Medulla oblongata (tissue), 1 donor: ENCODE data around the gene IFITM2.
"Not testable (repeated sequence)": the region's sequence is repeated elsewhere in the genome, so short reads cannot be mapped to it uniquely, and the experiment has no call there.

Experiments
- DNase-seq: peaks from one replicate; pipeline ENCODE4 v3.0.0-alpha.2; 2015; ENCODE audit errors: extremely low spot score

IFITM2 gene

DNA sequence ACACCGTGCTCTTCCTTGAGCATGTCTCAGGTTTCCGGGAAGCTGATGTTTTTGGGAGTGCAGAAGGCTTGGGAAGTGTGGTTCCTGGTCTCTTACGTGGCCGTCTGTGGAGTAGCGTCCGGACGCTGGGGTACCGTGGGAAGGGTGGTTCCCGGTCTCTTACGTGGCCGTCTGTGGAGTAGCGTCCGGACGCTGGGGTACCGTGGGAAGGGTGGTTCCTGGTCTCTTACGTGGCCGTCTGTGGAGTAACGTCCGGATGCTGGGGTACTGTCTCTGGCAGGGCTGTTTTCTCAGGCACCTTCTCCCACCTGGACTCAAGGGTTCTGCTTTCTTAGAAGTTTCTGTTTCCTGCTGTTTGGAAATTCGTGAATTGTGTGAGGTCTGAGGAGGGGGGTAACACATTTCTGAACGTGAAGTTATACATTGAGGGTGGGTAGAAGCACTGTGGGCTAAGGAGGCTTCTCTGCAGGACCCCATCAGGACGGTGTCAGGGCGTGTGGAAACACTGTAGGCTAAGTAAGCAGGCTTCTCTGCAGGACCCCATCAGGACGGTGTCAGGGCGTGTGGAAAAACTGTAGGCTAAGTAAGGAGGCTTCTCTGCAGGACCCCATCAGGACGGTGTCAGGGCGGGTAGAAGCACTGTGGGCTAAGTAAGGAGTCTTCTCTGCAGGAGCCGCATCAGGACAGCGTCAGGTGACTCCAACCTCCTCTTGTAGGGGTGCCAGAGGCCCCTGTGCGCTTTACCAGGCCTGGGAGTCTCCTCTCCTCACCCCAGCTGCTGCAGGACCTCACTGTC, 18.4 kb downstream of the IFITM2 start:
- no peak for DNase-seq

DNA sequence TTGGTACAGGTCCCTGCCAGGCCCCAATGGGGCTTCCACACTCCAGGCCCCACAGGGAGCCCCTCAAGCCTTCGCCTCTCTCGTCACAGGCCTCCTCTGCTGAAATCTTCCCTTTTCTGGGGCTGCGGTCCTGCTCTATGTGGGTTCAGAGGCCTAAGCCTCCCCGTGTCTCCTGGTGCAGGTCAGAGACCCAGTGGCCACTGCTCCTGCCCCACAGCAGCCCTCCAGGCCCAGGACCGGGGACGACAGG, 18.9 kb downstream of the IFITM2 start:
- no peak for DNase-seq

DNA sequence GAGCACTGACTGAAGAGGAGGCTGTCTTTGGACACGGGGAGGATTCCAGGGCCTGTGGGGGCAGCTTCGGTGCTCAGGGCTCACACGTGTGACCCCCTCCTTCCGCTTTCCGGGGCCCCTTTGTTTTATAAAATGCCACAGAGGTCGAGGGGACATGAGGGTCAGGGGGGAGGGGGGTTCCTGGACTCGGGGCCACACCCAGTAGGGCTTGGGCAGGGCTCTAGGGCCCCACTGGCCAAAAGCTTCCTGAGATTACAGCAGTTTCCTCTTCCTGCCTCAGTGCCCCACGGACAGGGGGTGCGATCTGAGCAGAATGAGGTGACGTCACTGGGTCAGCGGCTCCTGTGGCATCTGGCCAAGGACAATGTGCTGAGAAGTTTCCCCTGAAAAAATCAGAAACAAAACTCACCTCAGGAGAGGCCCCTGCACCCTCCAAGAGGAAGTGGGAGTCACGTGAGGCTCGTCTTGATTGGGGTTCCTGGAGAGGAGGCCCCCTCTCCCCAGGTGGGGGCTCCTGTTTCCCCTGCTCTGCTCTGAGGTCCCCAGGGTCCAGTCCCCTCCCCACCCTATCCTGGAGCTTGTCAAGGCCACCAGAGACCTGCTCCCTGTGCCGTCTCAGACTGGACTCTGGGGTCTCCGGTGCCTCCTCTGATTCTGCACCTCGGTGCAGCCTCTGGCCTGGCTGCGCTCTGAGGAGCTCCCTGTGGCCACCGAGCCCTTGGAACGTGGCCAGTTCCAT, 19.4 kb downstream of the IFITM2 start:
- peak; percentile 83 for DNase-seq

DNA sequence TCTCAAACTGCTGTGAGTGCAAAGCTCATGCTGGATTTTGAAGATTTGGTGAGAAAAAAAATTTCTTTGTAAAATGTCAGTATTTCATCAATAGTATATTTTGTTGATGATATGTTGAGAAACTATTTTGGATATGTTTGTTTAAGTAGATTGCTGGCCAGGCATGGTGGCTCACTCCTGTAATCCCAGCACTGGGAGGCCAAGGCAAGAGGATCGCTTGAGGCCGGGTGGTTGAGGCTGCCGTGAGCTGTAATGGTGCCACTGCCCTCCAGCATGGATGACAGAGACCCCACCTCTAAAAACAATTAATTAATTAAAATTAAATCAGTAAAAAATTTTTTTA, 19.9 kb downstream of the IFITM2 start:
- DNase-seq, result no peak

DNA sequence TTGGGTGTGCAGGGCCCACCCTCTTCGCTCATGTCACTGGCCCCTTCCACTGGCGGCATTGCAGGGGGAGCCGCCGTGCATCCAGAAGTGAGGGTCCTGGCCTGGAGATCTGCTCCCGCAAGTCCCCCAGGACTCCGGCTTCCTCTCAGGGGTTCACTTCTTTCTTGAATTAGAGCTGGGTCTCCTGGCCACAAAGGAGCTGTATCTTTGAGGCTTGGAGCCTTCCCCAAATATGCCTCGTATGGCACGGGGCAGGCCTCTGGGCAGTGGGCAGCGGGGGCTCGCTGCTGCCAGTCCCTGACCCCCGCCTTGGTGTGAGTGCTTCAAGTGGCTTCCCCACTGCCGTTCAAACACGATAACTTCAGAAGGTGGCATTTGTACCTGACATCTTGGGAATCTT, 20.4 kb downstream of the IFITM2 start:
- no peak for DNase-seq

DNA sequence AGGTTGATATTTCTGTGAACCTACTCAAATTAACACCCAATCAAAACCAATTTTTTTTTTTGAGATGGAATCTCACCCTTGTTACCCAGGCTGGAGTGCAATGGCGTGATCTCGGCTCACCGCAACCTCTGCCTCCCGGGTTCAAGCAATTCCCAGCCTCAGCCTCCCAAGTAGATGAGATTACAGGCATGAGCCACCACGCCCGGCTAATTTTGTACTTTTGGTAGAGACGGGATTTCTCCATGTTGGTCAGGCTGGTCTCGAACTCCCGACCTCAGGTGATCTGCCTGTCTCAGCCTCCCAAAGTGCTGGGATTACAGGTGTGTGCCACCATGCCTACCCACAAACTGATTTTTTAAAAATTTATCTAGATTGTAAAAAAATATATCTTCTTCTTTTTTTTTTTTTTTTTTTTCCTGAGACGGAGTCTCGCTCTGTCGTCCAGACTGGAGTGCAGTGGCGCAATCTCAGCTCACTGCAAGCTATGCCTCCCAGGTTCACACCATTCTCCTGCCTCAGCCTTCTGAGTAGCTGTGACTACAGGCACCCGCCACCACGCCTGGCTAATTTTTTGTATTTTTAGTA, 21.0 kb downstream of the IFITM2 start:
- DNase-seq, result not testable (repeated sequence)

DNA sequence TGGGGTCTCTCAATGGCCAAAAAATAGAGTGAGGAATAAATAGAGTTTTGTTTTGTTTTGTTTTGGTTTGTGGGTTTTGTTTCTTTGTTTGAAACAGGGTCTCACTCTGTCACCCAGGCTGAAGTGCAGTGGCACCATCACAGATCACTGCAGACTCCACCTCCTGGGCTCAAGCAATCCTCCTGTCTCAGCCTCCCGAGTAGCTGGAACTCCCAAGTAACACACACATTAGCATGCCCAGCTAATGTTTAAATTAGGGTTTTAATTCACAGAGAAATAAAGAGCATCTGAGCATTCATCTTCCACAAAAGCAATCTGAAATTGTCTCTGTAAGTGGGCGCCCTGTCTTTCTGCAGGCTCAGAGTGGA, 22.3 kb downstream of the IFITM2 start:
- DNase-seq, result no peak

DNA sequence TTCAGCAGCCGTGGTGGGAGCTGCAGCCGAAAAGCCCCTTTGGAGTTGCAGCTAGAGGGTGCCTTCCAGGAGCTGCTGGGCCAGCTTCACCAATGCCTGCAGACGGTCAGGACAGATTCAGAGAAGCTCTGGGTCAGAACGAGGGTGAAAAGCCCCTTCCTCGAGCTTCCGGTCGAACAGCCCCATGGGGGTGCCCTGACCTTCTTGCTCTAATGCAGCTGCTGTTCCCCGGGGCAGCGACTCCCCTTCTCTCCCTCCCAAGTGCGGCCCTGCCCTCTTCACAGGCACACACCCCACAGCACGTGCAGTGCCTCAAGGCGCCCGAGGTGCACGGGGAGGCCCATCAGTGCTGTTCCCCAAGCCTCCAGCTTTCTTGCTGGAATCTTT, 22.7 kb downstream of the IFITM2 start:
- DNase-seq, result no peak

DNA sequence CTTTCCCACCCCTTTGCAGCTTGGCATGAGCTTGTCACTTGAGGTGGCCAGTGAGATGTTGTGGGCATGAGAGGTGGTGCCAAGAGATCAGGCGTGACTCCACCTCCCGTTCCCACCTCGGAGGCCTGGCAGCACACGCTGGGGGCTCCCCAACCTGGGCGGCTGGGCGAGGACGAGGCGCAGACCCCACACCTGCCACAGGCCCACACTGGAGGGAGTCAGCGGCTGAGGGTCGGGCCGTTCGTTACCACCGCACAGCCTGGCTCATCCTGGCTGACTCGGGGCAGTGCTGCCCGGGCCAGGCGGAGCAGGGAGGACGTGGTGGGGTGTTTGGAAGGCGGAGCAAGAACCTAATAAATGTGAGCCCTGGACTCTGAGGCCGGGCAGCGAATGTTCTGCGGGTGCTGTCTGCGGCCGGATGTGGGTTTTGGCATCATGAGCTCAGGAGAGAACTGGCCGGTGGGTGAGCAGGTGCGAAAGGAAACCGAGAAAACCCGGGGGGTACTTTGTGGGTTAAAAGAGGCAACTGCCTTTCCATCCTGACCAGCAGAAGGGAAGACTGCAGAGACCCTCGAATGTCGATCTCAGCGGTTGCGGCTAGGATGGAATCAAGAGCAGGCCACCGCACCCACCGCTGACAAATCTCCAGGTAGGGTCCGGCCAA, 23.2 kb downstream of the IFITM2 start:
- DNase-seq, result no peak

DNA sequence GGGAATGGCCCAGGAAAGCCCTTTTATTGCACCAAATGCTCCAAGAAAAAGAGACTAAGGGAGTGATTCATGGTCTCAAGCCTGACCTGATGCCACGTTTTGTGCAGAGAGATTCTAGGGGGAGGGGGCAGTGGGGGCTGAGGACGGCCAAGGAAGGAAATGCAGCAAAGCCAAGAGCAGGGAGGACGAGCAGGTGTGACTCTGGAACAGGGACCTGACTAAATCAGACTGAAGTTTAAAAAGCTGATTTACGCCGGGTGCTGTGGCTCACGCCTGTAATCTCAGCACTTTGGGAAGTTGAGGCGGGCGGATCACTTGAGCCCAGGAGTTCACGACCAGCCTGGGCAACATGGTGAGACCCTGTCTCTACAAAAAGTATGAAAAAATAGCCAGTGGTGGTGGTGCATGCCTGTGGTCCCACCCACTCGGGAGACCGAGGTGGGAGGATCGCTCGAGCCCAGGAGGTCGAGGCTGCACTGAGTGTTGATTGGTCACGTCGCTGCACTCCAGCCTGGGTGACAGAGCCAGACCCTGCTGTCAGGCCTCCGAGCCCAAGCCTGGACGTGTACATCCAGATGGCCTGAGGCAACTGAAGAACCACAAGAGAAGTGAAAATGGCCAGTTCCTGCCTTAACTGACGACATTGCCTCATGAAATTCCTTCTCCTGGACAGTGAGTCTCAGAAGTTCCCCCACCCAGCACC, 23.9 kb downstream of the IFITM2 start:
- no peak for DNase-seq

DNA sequence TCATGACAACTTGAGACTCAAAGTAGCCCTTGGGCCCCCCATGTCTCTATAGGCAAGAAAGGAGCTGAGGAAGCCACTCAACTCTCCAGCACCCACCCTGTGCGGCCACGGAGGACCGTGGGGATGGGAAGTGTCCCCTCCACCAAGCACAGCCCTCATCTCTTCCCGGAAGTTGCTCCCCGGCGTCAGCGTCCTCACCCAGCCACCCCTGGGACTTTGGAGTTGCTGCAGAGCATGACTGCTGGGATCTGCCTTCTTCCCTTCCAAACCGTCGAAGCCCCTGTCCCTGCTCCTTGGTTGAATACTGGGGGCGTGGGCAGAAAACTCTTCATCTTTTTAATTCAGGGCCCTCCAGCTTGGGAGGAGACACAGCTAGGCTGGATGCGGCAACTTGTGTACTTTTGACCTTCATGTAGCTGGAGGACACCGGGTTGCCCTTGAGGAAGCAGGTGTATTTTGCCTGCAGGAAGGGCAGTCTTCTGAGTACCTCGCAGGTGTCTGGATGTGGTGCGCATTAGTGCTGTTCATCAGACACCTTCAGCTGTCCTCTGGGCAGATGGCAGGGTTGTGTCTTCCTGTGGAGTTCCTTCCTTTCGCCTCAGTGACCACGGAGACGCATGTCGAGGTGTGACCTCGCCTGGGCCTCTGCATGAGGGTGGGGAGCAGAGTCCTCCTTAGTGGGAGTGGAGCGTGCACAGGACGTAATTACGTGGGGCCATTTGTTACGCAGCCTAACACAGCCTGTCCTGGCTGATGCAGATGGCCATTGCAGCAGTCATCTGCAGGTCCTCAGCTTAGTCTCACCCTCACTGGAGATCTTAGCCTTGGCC, 25.2 kb downstream of the IFITM2 start:
- DNase-seq, result no peak

DNA sequence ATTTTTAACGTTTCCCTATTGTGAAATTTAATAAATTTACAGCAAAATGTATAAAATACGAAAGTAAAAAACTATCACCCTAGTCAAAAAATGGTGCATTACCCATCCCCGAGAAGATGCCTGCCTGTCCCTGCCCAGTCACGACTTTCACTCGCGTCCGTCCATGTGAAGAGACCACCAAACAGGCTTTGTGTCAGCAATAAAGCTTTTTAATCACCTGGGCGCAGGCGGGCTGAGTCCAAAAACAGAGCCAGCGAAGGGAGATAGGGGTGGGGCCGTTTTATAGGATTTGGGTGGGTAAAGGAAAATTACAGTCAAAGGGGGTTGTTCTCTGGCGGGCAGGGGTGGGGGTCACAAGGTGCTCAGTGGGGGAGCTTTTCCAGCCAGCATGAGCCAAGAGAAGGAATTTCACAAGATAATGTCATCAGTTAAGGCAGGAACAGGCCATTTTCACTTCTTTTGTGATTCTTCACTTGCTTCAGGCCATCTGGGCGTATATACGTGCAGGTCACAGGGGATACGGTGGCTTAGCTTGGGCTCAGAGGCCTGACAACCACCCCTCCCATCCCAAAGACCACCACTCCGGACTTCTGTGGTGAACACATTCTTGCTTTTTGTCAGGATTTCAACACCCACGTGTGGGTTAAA, 26.1 kb downstream of the IFITM2 start:
- not testable (repeated sequence) for DNase-seq

DNA sequence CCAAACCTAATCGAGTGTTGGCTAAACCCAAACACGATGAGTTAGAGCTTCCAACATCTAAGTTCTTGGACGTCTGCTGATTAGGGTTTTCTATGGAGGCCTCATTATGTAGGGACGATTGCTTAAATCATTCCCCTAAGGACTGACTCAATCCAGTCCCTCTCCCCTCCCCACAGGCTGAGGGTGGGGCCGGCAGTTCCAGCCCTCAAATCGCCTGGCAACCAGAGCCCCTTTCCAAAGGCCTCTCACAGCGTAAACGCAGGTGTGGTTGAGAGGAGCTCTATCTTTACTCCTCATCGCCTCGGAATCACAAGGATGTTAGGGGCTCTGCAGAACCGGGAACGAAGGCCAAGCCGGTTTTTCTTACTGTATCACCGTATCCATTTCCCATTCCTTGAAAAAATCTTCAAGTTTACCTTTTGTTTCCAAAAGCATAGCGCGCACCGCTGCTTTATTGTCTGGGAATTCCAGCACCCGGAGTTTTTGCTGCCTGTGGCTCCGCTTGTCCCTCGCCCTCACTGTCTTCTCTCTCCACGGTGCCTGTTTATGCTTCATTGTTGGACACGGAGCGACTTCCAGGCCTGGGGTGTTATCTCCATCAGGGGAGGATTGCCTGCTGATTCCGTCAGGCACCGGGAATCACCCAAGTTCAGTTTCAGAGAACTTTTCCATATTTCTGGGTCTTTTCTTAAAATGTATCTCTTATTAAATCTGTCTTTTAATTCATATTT, 26.8 kb downstream of the IFITM2 start:
- DNase-seq, result no peak

DNA sequence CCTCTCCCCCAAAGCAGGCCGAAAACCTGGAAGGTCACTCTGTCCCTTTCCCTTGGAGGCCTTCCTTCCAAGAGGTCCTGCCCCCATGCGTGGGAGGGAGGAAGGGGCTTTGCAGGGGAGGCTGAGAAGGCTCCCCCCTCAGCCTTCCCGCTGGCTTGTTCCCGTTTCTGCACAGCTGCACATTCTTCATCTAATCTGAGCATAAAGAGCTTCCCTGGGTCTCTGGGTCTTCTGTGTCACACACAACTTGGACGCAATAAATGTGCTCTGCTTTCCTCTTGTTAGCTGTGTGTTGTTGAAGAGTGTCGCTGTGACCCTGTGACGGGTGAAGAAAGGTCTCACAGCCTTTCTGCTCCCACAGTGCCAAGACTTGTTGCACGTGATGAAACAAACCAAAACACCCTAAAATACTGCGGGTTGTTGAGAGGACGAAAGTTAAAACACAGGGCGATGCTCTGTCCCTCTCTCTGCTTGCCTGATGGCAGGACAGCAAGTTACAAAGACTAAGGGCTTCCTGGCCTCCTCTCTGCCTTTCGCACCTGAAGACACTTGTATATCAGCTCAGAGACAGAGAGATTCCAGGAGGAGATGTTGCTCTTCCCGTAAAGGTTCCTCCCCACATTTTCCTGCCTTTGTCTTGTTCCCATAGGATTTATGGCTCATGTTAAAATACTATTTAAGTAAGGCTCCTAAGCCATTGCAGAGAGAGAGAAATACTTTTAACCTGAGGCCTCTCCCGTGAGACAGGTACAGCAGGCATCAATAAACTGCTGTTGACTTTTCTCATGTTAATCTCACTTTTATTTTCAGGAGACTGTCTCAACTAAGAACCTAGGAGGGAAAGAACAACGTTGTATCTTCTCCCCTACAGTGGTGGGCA, 28.4 kb downstream of the IFITM2 start:
- DNase-seq, result peak; percentile 73

DNA sequence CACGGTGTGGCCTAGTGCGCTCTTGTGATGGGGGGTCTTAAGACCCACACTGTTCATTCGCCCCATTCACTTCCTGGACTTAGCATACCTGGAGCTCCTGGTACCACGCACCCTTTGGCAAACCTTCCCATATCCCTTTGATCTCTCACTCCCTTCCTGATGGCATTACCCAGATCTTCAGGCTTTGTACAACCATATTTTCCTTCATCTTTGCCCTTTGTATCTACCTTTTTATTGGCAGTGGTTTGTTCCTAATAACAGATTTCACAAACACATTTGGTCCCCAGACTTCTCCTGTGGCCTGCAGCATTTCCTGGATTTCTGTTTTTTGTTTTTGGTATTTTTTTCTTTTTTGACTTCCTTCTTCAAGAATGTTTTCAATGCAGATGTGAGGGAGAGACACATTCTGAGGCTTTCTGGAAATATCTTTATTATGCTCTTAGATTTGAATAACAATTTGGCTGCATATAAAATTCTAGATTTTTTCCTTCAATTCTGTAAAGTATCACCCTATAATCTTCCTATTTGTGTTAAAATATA, 29.1 kb downstream of the IFITM2 start:
- no peak for DNase-seq

DNA sequence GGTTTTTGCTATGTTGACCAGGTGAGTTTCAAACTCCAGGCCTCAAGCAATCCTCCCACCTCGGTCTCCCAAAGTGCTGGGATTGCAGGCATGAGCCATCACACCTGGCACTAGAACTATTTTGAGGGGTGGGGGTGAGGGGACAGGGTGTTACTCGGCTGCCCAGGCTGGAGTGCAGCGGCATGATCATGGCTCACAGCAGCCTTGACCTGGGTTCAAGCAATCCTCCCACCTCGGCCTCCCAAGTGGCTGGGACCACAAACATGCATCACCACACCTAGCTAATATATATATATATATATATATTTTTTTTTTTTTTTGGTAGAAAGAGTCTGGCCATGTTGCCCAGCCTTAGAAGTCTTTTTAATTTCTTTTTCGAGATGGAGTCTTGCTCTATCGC, 30.1 kb downstream of the IFITM2 start:
- no peak for DNase-seq

DNA sequence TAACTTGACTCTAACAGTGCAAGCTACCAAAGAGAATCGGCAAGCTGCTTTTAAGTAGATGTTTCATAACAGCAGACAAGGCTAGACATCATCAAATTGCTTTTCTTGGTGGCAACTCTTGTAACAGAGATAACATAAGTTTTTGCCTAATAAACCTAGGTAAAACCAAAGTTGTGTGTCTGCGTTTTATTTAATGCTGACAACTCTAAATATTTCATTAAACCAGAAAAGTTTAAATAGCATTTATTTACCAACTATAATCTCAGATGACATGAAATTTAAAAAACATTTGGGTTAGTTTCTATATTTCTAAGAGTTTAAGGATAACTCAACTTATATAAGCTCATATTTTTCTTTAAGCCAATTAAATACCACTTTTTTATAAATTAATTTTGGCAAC, 32.3 kb downstream of the IFITM2 start:
- no peak for DNase-seq

DNA sequence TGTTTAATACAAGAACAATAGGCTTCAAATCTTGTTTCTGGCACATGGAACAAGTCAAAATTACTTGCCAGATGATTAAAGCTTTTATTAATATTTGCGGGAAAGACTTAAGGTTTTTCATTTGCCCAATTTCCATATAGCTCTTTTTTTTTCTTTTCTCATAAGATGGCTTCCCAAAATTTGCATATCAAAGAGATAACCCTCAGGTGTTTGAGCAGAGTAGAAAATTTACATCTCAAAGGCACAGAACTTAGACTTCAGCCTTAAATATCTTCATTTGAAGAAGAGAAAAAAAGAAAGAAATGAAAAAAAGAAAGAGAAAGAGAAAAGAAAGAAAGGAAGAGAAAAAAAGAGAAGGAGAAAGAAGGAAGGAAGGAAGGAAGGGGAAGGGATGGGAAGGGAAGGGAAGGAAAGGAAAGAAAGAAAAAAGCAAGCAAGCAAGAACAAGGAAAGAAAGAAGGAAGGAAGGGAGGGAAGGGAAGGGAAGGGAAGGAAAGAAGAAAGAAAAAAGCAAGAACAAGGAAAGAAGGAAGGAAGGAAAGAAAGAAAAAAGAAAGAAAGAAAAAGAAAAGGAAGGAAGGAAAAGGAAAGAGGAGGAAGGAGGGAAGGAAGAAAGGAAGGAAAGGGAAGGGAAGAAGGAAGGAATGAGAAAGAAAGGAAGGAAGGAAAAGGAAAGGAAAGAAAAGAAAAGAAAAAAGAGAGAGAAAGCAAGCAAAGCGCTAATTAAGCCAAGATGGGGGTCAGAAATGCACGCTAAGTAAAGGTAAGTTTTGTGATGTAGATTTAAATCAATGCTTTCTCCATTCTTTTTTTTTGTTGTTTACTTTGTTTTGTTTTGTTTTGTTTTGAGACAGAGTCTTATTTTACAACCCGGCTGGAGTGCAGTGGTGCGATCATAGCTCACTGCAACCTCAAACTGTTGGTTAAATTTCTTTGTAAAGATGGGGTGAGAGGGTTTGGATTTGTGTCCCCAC, 33.2 kb downstream of the IFITM2 start:
- no peak for DNase-seq
